Measurements from ENCODE around the gene HNF1A. TPM values are rescaled to one million over a fixed set of nuclear protein-coding genes. Genes with fewer than 3 reads are reported as not detected.
"Not testable (repeated sequence)": the region's sequence is repeated elsewhere in the genome, so short reads cannot be mapped to it uniquely, and the experiment has no call there.

HNF1A gene, protein sequence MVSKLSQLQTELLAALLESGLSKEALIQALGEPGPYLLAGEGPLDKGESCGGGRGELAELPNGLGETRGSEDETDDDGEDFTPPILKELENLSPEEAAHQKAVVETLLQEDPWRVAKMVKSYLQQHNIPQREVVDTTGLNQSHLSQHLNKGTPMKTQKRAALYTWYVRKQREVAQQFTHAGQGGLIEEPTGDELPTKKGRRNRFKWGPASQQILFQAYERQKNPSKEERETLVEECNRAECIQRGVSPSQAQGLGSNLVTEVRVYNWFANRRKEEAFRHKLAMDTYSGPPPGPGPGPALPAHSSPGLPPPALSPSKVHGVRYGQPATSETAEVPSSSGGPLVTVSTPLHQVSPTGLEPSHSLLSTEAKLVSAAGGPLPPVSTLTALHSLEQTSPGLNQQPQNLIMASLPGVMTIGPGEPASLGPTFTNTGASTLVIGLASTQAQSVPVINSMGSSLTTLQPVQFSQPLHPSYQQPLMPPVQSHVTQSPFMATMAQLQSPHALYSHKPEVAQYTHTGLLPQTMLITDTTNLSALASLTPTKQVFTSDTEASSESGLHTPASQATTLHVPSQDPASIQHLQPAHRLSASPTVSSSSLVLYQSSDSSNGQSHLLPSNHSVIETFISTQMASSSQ
- total RNA-seq: not detected
- long read RNA-seq: 0 reads

DNA sequence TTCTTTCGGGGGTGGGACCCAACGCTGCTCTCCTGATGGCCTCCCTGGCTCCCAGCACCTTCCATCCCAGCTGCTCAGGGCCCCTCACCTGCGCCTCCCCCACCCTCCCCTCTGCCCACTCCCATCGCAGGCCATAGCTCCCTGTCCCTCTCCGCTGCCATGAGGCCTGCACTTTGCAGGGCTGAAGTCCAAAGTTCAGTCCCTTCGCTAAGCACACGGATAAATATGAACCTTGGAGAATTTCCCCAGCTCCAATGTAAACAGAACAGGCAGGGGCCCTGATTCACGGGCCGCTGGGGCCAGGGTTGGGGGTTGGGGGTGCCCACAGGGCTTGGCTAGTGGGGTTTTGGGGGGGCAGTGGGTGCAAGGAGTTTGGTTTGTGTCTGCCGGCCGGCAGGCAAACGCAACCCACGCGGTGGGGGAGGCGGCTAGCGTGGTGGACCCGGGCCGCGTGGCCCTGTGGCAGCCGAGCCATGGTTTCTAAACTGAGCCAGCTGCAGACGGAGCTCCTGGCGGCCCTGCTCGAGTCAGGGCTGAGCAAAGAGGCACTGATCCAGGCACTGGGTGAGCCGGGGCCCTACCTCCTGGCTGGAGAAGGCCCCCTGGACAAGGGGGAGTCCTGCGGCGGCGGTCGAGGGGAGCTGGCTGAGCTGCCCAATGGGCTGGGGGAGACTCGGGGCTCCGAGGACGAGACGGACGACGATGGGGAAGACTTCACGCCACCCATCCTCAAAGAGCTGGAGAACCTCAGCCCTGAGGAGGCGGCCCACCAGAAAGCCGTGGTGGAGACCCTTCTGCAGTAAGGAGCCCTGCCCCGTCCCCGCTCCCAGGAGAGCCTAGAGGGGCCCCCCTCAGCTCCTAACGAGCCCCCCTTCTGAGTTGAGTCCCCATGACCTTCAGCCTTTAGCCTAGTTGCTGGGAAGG lies at the start of gene HNF1A:
HNF1A (plus strand) TSS at position 248 of the 924 bp plus-strand sequence; CDS start at position 474, 226 bp downstream.
- DNase-seq (ENCODE audit: low spot score): no peak

DNA sequence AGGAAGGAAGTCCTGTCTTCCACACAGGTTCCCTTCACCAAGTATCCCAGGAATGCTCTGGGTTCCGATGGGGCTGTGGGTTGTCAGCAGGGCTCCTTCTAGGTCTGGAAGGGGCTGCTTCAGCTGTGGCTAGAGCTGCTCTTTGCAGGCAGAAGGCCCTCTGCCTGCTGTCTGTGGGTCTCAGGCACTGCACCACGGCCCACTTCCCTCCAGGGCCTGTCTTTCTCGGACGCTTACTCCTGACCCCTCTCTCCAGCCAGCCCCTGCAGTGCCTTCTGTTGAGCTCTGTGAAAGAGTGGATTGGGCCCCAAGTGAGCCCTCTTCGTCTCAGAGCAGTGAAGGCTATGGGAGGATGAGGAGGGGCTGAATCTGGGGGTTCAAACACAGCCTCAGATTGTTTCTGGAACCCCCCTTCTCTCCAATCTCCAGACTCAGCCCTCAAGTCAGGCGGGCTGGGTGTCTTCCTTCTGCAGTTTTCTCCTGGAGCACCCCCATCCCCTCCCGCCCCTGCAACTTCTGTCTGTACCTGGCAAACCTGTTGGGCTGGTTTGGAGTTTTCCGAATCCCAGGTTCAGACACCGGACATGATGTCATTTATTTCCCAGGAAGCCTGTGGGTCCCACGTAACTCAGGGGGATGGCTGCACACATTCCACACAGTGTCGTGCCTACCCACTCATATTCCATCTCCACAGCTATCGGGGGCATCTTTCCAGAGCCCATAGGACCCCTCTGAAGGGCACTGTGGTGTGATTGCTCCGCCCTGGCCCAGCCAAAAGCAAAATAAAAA lies 49.3 kb upstream of the HNF1A start:
- DNase-seq (ENCODE audit: low spot score): no peak

DNA sequence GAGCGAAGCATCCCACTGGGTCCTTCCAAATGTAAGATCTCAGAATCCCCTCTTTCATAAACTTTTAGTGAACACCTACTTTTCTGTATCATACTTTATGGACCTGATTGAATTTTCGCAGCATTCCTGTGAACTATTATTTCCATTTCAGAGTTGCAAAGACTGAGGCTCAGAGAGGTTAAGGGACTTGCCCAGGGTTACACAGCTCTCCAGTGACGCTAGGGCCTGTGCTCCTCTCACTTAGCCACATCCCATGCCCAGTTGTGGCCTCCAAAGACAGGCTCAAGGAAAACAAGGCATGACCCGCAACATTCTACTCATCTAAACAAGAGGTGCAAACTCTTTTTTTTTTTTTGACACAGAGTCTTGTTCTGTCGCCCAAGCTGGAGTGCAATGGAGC lies 48.3 kb upstream of the HNF1A start:
- no peak for DNase-seq (ENCODE audit: low spot score)

DNA sequence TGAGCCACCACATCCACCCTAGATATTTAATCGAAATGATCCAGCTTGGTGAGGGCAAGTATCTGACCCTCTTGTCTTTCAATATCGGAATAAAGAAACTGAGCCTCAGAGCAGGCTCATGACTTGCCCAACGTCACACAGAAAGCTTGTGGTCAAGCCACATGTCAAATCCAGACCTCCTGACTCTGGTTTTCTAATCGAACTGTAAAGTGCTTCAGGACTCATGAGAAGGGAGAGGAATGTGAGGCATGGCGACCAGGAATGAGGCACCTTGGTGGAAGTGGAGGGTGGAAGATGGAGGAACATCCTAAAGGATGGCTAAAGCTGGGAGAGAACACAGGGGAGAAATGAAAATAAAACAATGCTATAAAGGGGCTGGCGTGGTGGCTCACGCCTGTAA lies 46.3 kb upstream of the HNF1A start:
- no peak for DNase-seq (ENCODE audit: low spot score)

DNA sequence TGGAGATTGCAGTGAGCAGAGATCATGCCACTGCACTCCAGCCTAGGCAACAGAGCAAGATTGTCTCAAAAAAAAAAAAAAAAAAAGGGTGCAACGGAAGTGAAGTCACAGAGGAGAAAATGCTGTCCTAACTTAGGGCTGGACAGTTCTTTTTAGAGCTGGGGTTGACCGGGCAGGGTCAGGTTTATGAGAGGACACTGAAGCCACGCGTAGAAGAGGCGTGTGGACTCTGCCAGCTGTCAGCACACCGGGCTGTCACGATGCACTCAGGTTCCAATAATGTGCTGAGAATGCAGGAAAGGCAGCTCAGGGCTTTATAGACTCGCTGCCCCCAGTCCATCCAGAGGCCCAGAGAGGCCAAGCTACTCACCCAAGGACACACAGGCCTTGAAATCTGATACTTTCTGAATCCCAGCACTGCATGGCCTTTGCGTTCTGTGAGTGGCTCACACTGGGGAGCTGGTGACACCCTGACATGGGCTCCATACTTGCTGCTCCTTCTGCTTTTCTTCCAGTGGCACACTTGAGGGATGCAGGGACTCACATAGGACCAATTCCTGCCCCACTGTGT lies 45.3 kb upstream of the HNF1A start:
- DNase-seq (ENCODE audit: low spot score): no peak

DNA sequence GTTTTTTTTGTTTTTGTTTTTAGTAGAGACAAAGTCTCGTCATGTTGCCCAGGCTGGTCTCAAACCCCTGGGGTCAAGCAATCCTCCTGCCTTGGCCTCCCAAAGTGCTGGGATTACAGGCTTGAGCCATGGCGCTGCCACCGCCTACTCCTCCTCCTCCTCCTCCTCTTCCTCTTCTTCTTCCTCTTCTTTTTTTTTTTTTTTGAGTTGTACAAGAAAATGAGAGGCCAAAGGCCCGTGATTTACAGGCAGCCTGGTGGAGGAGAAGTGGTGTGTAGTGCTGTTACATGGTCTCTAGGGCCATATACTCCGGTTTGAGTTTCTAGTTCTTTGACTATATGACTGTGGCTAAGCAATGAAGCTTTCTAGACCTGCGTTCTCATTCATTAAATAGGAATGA lies 44.6 kb upstream of the HNF1A start:
- no peak for DNase-seq (ENCODE audit: low spot score)

DNA sequence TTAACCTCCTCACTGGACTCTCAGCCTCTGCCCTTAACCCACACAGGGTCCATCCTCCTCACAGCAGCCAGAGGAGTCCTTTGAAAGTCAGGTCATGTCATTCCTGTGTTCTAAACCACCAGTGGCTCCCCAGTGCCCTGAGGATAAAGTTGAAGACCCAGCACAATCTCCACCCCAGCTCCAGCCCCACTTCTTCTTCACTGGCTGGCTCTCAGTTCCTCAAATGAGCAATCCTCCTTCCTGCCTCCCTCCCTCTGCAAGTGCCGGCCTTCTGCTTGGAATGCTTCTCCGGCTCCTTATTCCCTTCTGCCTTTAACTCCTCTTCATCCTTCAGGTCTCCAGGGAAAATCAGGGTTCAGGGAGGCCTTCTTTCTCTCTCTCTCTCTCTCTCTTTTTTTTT lies 42.1 kb upstream of the HNF1A start:
- DNase-seq (ENCODE audit: low spot score): no peak

DNA sequence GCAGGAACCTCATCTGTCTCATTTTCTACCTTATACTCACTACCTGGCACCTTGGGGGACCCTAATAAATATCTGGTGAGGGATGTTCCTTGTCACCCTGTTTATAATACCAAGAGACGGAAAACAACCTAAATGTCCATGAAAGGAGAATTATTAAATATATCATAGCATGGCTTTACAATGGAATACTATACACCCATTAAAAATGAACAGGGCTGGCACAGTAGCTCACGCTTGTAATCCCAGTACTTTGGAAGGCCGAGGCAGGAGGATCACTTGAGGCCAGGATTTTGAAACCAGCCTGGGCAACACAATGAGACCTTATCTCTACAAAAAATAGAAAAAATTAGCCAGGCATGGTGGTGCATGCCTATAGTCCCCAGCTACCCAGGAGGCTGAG lies 39.8 kb upstream of the HNF1A start:
- DNase-seq (ENCODE audit: low spot score): no peak

DNA sequence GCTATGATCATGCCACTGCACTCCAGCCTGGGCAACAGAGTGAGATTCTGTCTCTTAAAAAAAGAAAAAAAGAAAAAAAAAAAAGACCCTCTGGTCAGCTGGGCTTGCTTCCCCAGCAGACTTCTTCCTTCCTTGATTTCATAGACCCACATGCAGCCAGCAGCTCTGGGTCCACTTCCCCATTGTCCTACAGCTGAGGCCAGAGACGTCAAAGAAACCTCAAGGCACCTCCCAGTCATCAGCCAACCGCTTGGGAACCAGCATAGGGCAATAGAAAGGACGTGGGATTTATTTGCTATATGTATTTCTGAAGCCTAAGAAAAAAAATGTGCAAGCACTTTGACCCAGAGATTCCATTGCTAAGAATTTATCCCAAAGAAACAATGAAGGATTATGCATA lies 38.8 kb upstream of the HNF1A start:
- no peak for DNase-seq (ENCODE audit: low spot score)

DNA sequence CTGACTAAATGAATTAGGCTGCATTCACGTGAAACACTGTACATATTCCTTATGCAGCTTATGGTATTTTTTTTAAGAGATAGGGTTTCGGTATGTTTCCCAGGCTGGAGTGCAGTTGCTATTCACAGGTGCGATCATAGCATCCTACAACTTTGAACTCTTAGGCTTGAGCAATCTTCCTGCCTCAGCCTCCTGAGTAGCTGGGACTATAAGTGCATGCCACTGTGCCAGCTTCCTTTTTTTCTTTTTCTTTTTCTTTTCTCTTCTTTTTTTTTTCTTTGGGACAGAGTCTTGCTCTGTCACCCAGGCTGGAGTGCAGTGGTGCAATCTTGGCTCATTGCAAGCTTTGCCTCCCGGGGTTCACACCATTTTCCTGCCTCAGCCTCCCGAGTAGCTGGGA lies 38.3 kb upstream of the HNF1A start:
- DNase-seq (ENCODE audit: low spot score): no peak

DNA sequence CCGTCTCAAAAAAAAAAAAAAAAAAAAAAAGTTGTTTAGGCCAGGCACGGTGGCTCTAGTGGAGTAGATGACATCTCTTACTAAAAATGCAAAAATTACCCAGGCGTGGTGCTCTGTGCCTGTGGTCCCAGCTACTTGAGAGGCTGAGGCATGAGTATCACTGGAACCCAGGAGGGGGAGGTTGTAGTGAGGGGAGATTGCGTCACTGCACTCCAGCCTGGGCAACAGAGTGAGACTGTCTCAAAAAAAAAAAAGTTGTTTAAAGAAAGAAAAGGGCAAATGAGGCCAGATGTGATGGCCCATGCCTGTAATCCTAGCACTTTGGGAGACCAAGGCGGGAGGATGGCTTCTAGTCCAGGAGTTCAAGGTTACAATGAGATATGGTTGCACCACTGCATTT lies 37.5 kb upstream of the HNF1A start:
- no peak for DNase-seq (ENCODE audit: low spot score)

DNA sequence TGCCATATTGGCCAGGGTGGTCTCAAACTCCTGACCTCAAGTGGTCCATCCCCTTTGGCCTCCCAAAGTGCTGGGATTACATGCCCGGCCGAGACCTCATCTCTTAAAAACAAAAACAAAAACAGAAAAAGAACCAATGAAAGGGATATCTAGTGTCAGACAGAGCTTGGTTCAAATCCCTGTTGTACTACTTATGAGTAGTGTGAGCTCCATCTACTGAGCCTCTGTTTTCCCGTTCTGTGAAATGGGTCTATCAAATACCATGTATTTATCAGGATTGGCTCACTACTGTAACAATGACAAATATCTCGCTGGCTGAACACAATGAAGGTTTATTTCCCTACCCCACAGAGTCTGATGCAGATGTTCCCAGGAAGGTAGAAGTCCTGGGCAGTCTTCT lies 36.9 kb upstream of the HNF1A start:
- DNase-seq (ENCODE audit: low spot score): no peak

DNA sequence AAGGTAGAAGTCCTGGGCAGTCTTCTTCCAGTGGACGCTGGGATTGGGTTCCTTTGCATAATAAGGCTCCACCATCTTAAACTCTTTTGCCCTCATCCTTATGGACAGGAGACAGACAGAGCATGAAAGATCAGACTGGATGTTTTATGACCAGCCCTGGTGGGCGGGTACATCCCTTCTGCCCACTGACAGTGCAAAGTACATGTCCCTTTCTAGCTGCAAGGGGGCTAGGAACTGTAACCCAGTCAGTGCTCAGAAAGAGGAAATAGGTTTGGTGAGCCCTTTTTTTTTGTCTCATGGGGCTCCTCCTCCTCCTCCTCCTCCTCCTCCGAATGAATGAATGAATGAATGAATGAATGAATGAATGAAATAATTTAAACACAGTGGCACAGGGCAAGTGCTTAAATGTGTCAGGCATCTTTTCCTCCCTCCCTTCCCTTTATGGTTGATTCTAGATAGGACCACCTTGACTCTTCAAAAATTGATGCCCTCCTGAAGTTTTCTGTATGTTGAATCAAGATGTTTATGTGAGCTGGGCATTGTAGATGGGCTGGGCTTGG lies 36.4 kb upstream of the HNF1A start:
- DNase-seq (ENCODE audit: low spot score): no peak

DNA sequence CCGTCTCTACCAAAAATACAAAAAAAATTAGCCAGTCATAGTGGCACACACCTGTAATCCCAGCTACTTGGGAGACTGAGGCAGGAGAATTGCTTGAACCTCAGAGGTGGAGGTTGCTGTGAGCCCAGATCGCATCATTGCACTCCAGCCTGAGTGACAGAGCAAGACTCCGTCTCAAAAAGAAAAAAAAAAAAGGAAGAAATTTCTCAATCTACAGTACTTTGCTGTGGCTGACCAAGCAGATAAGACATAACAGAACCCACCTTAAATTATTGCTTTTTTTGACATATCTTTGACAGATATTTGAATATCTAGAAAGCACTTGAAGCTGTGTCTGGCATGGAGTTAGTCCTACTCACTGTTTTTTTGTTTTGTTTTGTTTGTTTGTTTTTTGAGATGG lies 34.9 kb upstream of the HNF1A start:
- DNase-seq (ENCODE audit: low spot score): no peak

DNA sequence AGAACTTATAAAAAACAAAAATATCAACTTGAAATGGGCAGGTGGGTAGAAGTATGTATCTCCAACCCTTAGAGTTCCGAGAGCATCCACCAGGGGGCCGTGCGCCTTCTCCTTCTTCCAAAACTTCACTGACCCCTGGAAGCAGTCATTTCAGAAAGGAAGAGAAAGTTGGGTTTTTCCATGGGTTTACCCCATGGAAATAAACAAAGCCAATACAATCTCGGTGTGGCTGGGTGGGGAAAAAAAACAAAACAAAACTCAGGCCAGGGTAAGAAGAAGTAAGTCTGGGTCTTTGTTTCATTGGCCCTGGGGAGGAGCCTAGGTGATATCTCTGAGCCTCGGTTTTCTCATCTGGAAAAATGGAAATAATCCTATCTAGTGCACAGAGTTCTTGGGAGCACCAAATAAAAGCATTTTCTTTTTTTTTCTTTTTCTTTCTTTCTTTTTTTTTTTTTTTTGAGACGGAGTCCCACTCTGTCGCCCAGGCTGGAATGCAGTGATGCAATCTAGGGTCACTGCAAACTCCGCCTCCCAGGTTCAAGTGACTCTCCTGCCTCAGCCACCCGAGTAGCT lies 33.6 kb upstream of the HNF1A start:
- no peak for DNase-seq (ENCODE audit: low spot score)

DNA sequence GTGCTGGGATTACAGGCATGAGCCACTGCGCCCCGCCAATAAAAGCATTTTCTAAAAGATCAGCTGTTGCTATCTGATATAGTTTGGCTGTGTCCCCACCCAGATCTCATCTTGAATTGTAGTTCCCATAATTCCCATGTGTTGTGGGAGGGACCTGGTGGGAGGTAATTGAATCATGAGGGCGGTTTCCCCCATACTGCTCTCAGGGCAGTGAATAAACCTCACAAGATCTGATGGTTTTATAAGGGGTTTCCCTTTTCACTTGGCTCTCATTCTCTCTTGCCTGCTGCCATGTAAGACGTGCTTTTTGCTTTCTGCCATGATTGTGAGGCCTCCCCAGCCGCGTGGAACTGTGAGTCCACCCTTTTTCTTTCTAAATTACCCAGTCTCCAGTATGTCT lies 32.8 kb upstream of the HNF1A start:
- not testable (repeated sequence) for DNase-seq (ENCODE audit: low spot score)

DNA sequence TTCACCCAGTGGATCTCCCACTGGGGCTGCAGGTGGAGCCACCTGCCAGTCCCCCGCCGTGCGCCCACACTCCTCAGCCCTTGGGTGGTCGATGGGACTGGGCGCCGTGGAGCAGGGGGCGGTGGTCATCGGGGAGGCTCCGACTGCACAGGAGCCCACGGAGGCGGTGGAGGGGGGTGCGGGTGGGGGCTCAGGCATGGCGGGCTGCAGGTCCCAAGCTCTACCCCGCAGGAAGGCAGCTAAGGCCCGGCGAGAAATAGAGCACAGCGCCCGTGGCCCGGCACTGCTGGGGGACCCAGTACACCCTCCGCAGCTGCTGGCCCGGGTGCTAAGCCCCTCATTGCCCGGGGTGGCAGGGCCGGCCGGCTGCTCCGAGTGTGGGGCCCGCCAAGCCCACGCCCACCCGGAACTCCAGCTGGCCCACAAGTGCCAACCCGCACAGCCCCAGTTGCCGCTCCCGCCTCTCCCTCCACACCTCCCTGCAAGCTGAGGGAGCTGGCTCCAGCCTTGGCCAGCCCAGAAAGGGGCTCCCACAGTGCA lies 28.0 kb upstream of the HNF1A start:
- DNase-seq (ENCODE audit: low spot score): not testable (repeated sequence)

DNA sequence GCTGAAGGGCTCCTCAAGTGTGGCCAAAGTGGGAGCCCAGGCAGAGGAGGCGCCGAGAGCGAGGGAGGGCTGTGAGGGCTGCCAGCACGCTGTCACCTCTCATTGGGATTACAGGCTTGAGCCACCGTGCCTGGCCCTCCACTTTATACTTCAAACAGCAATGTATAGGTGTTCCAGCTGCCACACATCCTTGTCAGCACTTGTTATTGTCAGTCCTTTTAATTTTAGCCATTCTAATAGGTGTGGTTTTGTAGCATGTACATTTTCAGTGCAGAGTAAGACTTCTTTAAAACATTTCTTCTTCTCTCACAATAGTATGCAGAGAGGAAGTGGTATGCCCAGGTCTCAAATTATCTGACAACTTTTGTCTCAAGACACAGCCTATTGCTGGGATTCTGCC lies 27.5 kb upstream of the HNF1A start:
- no peak for DNase-seq (ENCODE audit: low spot score)

DNA sequence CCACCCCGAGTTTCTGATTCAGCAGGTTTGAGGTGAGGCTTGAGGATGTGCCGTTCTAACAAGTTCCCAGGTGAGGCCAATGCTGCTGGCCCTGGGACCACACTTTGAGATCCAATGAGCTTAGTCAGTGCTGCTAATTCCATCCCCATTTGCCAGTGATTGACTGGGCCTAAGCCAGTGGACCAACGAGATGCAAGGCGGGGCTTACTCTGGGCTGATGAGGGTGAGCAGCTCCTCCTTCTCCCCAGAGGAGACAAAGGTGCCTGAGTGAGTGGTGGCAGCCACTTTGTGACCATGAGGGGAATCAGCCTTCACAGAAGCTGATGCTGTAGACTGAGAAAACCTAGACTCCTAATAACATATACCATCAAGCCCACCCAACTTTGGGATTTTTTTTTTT lies 23.1 kb upstream of the HNF1A start:
- no peak for DNase-seq (ENCODE audit: low spot score)

All from mesenteric fat pad (tissue), 1 donor.